DND-41 (cell line): ENCODE measurements around the gene ACADVL.

Experiments
- ATAC-seq: fragments of 200-7000 bp; cut with Tn5 transposase; 3 replicates; pipeline ENCODE4 v1.9.1; 2021; ENCODE audit warnings: low read depth; ENCODE audit not compliant: insufficient read depth
- DNase-seq: peaks from one replicate; pipeline ENCODE4 v3.0.0-alpha.2; 2020
- H2AFZ ChIP-seq: 2 replicates; pipeline ENCODE4 v1.6.0; 2012; ENCODE audit warnings: low read depth, low read length
- H3K27ac ChIP-seq: 2 replicates; pipeline ENCODE4 v1.5.1; 2012; ENCODE audit warnings: low read length, inconsistent platforms
- H3K27me3 ChIP-seq: fragments of 200-600 bp; sonication (generic); 2 replicates; pipeline ENCODE4 v1.6.0; 2012; ENCODE audit warnings: low read length, mild to moderate bottlenecking, inconsistent platforms; ENCODE audit not compliant: insufficient read depth, poor library complexity
- H3K36me3 ChIP-seq: 2 replicates; pipeline ENCODE4 v1.5.1; 2012; ENCODE audit warnings: low read length, inconsistent platforms; ENCODE audit not compliant: insufficient read depth
- H3K4me1 ChIP-seq: 2 replicates; pipeline ENCODE4 v1.5.1; 2012; ENCODE audit warnings: mild to moderate bottlenecking, low read length; ENCODE audit not compliant: insufficient read depth
- H3K4me2 ChIP-seq: 2 replicates; pipeline ENCODE4 v1.6.0; 2012; ENCODE audit warnings: mild to moderate bottlenecking, moderate library complexity, low read length, inconsistent platforms; ENCODE audit not compliant: insufficient read depth
- H3K4me3 ChIP-seq, 2 experiments: fragments of 200-600 bp in 1 of 2; shearing (Covaris generic) in 1 of 2; 2 replicates each; pipeline ENCODE4 v1.5.1; 2012 to 2016; ENCODE audit warnings: inconsistent platforms in 2 of 2, low read length in 2 of 2, mild to moderate bottlenecking in 2 of 2, low read depth in 1 of 2, moderate library complexity in 1 of 2
- H3K79me2 ChIP-seq: 2 replicates; pipeline ENCODE4 v1.6.0; 2012; ENCODE audit warnings: low read length, inconsistent platforms; ENCODE audit not compliant: insufficient read depth
- H3K9ac ChIP-seq: 2 replicates; pipeline ENCODE4 v1.6.0; 2012; ENCODE audit warnings: low read depth, mild to moderate bottlenecking, inconsistent platforms, low read length, moderate library complexity
- H3K9me3 ChIP-seq: 2 replicates; pipeline ENCODE4 v1.5.1; 2012; ENCODE audit warnings: low read length, moderate library complexity, mild to moderate bottlenecking, inconsistent platforms; ENCODE audit not compliant: insufficient read depth, severe bottlenecking
- H4K20me1 ChIP-seq: 2 replicates; pipeline ENCODE4 v1.6.0; 2012; ENCODE audit warnings: low read length; ENCODE audit not compliant: insufficient read depth
- EZH2 ChIP-seq: IDR thresholded peaks from 3 replicates; pipeline ENCODE4 v1.6.1; 2012; ENCODE audit warnings: borderline replicate concordance, low read depth, mild to moderate bottlenecking, moderate library complexity, low read length, inconsistent platforms; ENCODE audit not compliant: severe bottlenecking
- TF ChIP-seq, protein P1 (sequence below): IDR thresholded peaks from 2 replicates; pipeline ENCODE4 v1.5.1; 2012; ENCODE audit warnings: borderline replicate concordance, low read length, moderate library complexity, mild to moderate bottlenecking; ENCODE audit not compliant: poor library complexity, severe bottlenecking; ENCODE audit errors: extremely low read depth

The ACADVL gene

DNA sequence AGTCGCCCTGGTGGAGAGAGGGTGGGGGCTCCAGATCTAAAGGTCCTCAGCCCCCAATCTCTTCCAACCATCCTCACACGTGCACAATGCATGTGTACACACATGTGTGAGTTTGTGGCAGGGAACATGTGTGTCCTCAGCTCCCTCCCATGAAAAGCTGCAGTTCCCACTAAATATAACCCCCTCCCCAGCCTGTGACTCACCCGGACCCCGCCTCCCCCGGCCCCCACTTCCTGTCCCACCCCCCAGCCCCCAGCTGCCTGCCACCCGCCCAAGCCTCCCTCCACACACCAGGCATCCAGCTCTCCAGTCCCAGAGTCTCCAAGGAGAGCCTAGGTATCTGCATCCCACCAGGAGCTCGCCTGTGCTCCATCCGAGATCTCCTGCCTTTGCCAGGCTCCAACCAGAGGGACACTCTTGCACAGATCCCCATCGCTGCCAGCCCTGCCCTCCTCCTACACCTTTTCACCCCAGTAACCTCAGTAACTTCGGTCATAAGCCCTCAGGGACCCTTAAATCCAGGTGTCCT lies 4.0 kb upstream of the ACADVL start:
- peak overlapping the region; percentile 57 for H3K9ac ChIP-seq
- ATAC-seq = no peak
- peaks cover 67% of the 10 kb centered on the region for H3K4me1 ChIP-seq
- peak; percentile 54 for DNase-seq
- TF ChIP-seq, protein P1, sequence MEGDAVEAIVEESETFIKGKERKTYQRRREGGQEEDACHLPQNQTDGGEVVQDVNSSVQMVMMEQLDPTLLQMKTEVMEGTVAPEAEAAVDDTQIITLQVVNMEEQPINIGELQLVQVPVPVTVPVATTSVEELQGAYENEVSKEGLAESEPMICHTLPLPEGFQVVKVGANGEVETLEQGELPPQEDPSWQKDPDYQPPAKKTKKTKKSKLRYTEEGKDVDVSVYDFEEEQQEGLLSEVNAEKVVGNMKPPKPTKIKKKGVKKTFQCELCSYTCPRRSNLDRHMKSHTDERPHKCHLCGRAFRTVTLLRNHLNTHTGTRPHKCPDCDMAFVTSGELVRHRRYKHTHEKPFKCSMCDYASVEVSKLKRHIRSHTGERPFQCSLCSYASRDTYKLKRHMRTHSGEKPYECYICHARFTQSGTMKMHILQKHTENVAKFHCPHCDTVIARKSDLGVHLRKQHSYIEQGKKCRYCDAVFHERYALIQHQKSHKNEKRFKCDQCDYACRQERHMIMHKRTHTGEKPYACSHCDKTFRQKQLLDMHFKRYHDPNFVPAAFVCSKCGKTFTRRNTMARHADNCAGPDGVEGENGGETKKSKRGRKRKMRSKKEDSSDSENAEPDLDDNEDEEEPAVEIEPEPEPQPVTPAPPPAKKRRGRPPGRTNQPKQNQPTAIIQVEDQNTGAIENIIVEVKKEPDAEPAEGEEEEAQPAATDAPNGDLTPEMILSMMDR = no peak
- TF ChIP-seq EZH2 = no peak
- H4K20me1 ChIP-seq = peaks cover 2% of the 10 kb centered on the region; the same call in 1 of the 2 replicates
- peaks cover 2% of the 10 kb centered on the region; the same call in 1 of the 2 replicates for H3K36me3 ChIP-seq
- peaks cover 33% of the 10 kb centered on the region for H3K79me2 ChIP-seq
- H3K27me3 ChIP-seq = no peaks in the 10 kb centered on the region
- no peak overlapping the region for H2AFZ ChIP-seq
- H3K4me2 ChIP-seq = peak overlapping the region; percentile 71
- peak overlapping the region in 1 of 2 experiments; percentile 56; a peak in 1 of 4 replicates for H3K4me3 ChIP-seq
- no peaks in the 10 kb centered on the region for H3K9me3 ChIP-seq
- H3K27ac ChIP-seq = peak overlapping the region; percentile 68

DNA sequence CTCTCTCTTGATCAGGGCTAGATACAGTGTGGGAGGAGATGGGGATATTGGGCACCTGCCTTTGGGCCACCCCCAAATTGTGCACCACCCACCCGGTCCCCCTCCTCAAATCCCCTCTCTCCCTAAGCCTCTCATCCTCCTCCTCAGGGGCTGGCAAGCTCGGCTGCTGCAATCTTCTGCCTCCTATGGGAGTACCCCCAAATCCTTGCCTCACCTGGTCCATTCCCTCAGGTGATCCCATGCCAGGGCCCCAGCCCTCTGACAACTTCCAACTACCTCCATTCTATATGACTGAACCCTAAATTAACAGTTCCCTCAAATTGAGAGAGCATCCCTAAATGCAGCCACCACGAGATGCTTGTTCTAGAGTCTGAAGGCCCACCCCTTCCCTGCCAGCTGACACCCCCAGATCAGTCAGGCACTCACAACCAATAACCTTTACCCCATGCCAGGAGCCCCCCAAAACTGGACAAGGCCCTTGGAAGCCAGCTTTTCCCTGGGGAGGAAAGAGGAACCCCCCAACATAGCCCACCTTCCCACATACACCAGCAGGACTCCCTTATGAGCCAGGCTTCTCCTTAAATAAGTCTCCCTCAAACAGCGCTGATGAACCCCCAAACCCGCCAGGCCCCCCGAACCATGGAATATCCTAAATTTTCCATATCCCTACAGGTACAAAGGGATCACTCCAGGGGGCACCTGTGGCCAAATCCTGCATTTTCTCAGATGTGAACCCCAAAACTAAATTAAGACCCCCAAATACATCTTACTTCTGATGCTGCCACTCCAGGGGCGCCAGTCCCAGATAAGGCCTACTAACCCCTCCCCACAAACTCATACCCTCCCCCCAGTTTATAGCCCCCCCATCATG lies 3.3 kb upstream of the ACADVL start:
- H3K4me1 ChIP-seq = peaks cover 75% of the 10 kb centered on the region
- H3K9ac ChIP-seq = peak overlapping the region; percentile 57

DNA sequence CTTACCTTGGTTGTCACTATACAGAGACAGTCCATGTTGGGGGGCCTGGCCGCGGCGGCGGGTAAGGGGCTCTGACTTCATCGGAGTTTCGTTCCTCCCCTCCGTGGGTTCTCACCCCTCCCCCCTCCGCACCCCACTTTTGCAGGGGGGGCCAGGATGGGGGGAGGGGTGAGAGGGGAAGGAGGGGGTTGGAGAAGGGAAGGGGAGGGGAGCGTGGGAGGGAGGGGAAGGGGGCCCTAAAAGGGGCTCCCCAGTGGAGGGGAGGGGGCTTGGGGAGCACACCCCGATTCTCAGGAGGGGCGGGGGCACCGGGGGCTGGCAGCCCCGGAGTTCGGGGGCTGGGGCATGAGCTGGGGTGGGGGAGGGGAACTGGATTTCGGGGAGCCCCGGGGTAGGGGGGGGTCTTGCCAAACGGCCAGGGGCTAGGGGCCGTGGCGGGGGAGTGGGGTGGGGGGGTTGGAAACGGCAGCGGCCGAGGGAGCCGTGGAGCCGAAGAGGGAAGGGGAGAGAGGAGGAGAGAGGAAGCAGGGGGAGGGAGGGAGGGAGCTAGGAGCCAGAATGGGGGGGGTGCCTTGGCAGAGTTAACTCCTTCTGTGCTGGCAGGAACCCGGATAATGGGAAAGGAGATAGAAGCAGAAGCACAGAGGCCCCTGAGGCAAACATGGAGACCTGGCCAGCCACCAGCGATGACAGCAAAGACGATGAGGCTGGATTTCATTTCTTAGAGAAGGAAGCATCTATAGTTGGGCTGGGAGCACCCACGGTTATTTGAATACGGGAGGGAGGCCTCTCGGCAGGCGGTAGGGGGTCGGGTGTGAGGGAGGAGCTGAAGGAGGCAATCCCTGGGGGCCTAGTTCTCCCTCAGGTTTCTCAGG lies 2.4 kb upstream of the ACADVL start:
- H2AFZ ChIP-seq = peak overlapping the region; percentile 58
- TF ChIP-seq EZH2 = no peak
- TF ChIP-seq, protein P1 = no peak
- peak overlapping the region; percentile 18 to 54; a peak in 3 of 4 replicates for H3K4me3 ChIP-seq
- H3K9ac ChIP-seq = peak overlapping the region; percentile 57
- peaks cover 83% of the 10 kb centered on the region for H3K4me1 ChIP-seq
- no peak for ATAC-seq
- H4K20me1 ChIP-seq = peaks cover 16% of the 10 kb centered on the region
- peaks cover 18% of the 10 kb centered on the region for H3K36me3 ChIP-seq
- H3K27me3 ChIP-seq = no peaks in the 10 kb centered on the region
- H3K9me3 ChIP-seq = no peaks in the 10 kb centered on the region
- peaks cover 40% of the 10 kb centered on the region for H3K79me2 ChIP-seq
- peak overlapping the region; percentile 71 for H3K4me2 ChIP-seq
- peak; percentile 47 for DNase-seq
- H3K27ac ChIP-seq = peak overlapping the region; percentile 57

More for the DNA sequence above, 3.3 kb upstream of the ACADVL start:
- Histone ChIP-seq H3K4me3 (peak overlapping the region; percentile 18 to 54; a peak in 3 of 4 replicates), H2AFZ (no peak overlapping the region), H3K27me3 (no peaks in the 10 kb centered on the region), H3K79me2 (peaks cover 41% of the 10 kb centered on the region), H3K27ac (peak overlapping the region; percentile 57), H3K4me2 (peak overlapping the region; percentile 71), H4K20me1 (peaks cover 10% of the 10 kb centered on the region; the same call in 1 of the 2 replicates), H3K36me3 (peaks cover 9% of the 10 kb centered on the region; the same call in 1 of the 2 replicates), H3K9me3 (no peaks in the 10 kb centered on the region)
- TF ChIP-seq, protein P1 = no peak
- no peak for TF ChIP-seq EZH2
- ATAC-seq (no peak), DNase-seq (no peak)
